GM13977 (cell line): ENCODE results near the gene ZNF19.

ENCODE experiments used
- DNase-seq: peaks from one replicate; pipeline ENCODE4 v3.0.0; 2012; ENCODE audit warnings: low spot score
- CTCF ChIP-seq: IDR thresholded peaks from 2 replicates; pipeline ENCODE4 v1.5.1; 2012; ENCODE audit warnings: mild to moderate bottlenecking, control low read depth; ENCODE audit not compliant: insufficient read depth; ENCODE audit errors: extremely low read depth, missing control alignments
- in situ Hi-C: fragments of 300-500 bp; cut with MboI; formaldehyde crosslinking; loops from one replicate; pipeline ENCODE4 v1.12.0; 2022; ENCODE audit warnings: low sequenced_read_pairs, low pct_unique_long_range_greater_than_20kb, mixed read lengths, inconsistent platforms; ENCODE audit not compliant: unreplicated experiment

ZNF19 gene

GRCh38 chr16:71441348-71442050, 47.6 kb downstream of the ZNF19 start:
- in situ Hi-C loops: no loop called here
- peak; percentile 46 for DNase-seq
- peak; percentile 53 for TF ChIP-seq CTCF

GRCh38 chr16:71440669-71441347, 48.3 kb downstream of the ZNF19 start:
- in situ Hi-C loops: no loop called here
- DNase-seq: peak; percentile 51
- TF ChIP-seq CTCF: peak; percentile 56

GRCh38 chr16:71439523-71439922, 49.6 kb downstream of the ZNF19 start:
- DNase-seq: no peak
- in situ Hi-C loops: no loop called here

GRCh38 chr16:71436473-71436872, 52.7 kb downstream of the ZNF19 start:
- no peak for DNase-seq
- in situ Hi-C loops: no loop called here
- no peak for TF ChIP-seq CTCF

More at GRCh38 chr16:71439523-71439922, 49.6 kb downstream of the ZNF19 start:
- TF ChIP-seq CTCF: no peak

GRCh38 chr16:71432906-71433305, 56.2 kb downstream of the ZNF19 start:
- in situ Hi-C loops: no loop called here
- DNase-seq: no peak
- no peak for TF ChIP-seq CTCF

GRCh38 chr16:71431991-71432390, 57.1 kb downstream of the ZNF19 start:
- no peak for TF ChIP-seq CTCF
- DNase-seq: no peak
- in situ Hi-C loops: no loop called here
